Sigmoid colon (tissue), 3 donors: ENCODE measurements around the gene NOMO2.

Source experiments
- POLR2A ChIP-seq, 2 donors: fragments of 450-650 bp; IDR thresholded peaks; one replicate each; pipeline ENCODE4 v1.6.1; 2016; ENCODE audit warnings: antibody characterized with exemption in 2 of 2, mild to moderate bottlenecking in 2 of 2, moderate library complexity in 2 of 2
- TF ChIP-seq, protein P1 (sequence below), 4 experiments: fragments of 450-650 bp in 3 of 4; fragments of 200-600 bp in 1 of 4; IDR thresholded peaks; one replicate each; pipeline ENCODE4 v1.5.1; 2016 to 2019; ENCODE audit warnings: antibody characterized with exemption in 4 of 4, mild to moderate bottlenecking in 3 of 4, moderate library complexity in 2 of 4

DNA sequence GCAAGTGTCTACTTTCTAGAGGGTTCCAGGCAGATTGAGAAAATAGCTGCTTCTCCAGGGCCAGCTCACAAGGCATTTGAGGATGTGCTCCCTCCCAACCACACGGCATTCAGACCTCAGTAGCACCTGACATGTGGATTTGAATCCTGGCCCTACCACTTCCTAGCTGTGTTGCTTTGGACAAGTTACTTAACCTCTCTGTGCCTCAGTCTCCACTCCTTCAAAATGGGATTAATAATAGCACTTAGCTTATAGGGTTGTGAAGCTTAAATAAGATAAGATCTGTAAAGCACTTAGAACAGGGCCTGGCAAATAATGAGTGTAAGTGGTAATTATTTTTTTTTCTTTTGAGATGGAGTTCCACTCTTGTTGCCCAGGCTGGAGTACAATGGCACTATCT is 21.0 kb upstream of the NOMO2 start:
- TF ChIP-seq, protein P1, sequence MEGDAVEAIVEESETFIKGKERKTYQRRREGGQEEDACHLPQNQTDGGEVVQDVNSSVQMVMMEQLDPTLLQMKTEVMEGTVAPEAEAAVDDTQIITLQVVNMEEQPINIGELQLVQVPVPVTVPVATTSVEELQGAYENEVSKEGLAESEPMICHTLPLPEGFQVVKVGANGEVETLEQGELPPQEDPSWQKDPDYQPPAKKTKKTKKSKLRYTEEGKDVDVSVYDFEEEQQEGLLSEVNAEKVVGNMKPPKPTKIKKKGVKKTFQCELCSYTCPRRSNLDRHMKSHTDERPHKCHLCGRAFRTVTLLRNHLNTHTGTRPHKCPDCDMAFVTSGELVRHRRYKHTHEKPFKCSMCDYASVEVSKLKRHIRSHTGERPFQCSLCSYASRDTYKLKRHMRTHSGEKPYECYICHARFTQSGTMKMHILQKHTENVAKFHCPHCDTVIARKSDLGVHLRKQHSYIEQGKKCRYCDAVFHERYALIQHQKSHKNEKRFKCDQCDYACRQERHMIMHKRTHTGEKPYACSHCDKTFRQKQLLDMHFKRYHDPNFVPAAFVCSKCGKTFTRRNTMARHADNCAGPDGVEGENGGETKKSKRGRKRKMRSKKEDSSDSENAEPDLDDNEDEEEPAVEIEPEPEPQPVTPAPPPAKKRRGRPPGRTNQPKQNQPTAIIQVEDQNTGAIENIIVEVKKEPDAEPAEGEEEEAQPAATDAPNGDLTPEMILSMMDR (IDR thresholded peaks at IDR 0.05), result no peak
- no peak for TF ChIP-seq POLR2A (IDR thresholded peaks at IDR 0.05)
